Measurements from ENCODE around the gene FAR1. TPM values are rescaled to one million over a fixed set of nuclear protein-coding genes. Genes with fewer than 3 reads are reported as not detected.

FAR1 gene
- polyA plus RNA-seq, 4 donors = 19.7 to 56.3 (median 31.7) TPM

GRCh38 chr11:13702071-13702470 is 33.6 kb downstream of the FAR1 start:
- peaks cover 0 to 13% (median 0%) of the 10 kb centered on the region in 3 donors for H3K4me1 ChIP-seq (ENCODE audit: control insufficient read depth in 3 of 3, insufficient read depth in 2 of 3, low read depth in 1 of 3, low read length in 2 of 3)
- DNase-seq = no peak
- no peak for FAIRE-seq
- H3K4me3 ChIP-seq (ENCODE audit: low read depth in 1 of 3, low read length in 3 of 3) = no peak overlapping the region
- no peak overlapping the region for H3K27ac ChIP-seq (ENCODE audit: low read depth in 1 of 3, low read length in 2 of 3)
- H3K27me3 ChIP-seq (ENCODE audit: control insufficient read depth in 3 of 3, insufficient read depth in 3 of 3, low read length in 3 of 3) = no peaks in the 10 kb centered on the region
- peaks cover 0 to 8% (median 2%) of the 10 kb centered on the region in 3 donors for H3K36me3 ChIP-seq (ENCODE audit: control insufficient read depth in 3 of 3, insufficient read depth in 2 of 3, low read depth in 1 of 3, low read length in 3 of 3)
- no peaks in the 10 kb centered on the region for H3K9me3 ChIP-seq (ENCODE audit: control insufficient read depth in 2 of 2, insufficient read depth in 1 of 2, low read depth in 1 of 2, low read length in 1 of 2)

GRCh38 chr11:13705710-13706109 is 37.2 kb downstream of the FAR1 start:
- no peak for FAIRE-seq
- Histone ChIP-seq H3K4me3 (ENCODE audit: low read depth in 1 of 3, low read length in 3 of 3) (no peak overlapping the region), H3K9me3 (ENCODE audit: control insufficient read depth in 2 of 2, insufficient read depth in 1 of 2, low read depth in 1 of 2, low read length in 1 of 2) (no peaks in the 10 kb centered on the region), H3K27me3 (ENCODE audit: control insufficient read depth in 3 of 3, insufficient read depth in 3 of 3, low read length in 3 of 3) (no peaks in the 10 kb centered on the region), H3K36me3 (ENCODE audit: control insufficient read depth in 3 of 3, insufficient read depth in 2 of 3, low read depth in 1 of 3, low read length in 3 of 3) (peaks cover 0 to 11% (median 6%) of the 10 kb centered on the region in 3 donors), H3K4me1 (ENCODE audit: control insufficient read depth in 3 of 3, insufficient read depth in 2 of 3, low read depth in 1 of 3, low read length in 2 of 3) (no peaks in the 10 kb centered on the region), H3K27ac (ENCODE audit: low read depth in 1 of 3, low read length in 2 of 3) (no peak overlapping the region)
- DNase-seq = no peak

DNA sequence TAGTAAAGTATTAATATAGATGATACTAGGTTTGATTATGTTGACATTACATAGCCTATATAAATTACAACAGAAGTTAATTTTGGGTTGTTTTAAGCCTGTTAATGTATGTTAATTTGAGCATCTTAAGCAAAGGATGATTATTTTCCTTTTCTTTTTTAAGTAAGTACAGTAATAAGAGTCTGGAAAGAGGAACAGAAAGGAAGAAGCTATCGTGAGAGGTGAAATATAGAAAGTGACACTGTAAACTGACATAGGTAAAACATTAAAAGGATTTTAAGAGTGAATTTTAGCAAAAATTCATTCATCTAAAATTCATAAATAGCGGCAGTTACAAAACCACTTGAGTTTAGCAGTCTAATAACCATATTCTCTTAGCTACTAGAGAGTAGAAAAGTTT is 45.5 kb downstream of the FAR1 start:
- no peak overlapping the region for H3K27ac ChIP-seq (ENCODE audit: low read depth in 1 of 3, low read length in 2 of 3)
- H3K36me3 ChIP-seq (ENCODE audit: control insufficient read depth in 3 of 3, insufficient read depth in 2 of 3, low read depth in 1 of 3, low read length in 3 of 3) = peaks cover 2 to 12% (median 6%) of the 10 kb centered on the region in 3 donors
- no peaks in the 10 kb centered on the region for H3K9me3 ChIP-seq (ENCODE audit: control insufficient read depth in 2 of 2, insufficient read depth in 1 of 2, low read depth in 1 of 2, low read length in 1 of 2)
- DNase-seq = no peak
- WGBS, 3 donors = 92 to 96% (median 95%) methylated on average over 2 of the region's 2 CpGs
- no peak overlapping the region for H3K4me3 ChIP-seq (ENCODE audit: low read depth in 1 of 3, low read length in 3 of 3)
- no peaks in the 10 kb centered on the region for H3K4me1 ChIP-seq (ENCODE audit: control insufficient read depth in 3 of 3, insufficient read depth in 2 of 3, low read depth in 1 of 3, low read length in 2 of 3)
- FAIRE-seq = no peak
- H3K27me3 ChIP-seq (ENCODE audit: control insufficient read depth in 3 of 3, insufficient read depth in 3 of 3, low read length in 3 of 3) = no peaks in the 10 kb centered on the region

DNA sequence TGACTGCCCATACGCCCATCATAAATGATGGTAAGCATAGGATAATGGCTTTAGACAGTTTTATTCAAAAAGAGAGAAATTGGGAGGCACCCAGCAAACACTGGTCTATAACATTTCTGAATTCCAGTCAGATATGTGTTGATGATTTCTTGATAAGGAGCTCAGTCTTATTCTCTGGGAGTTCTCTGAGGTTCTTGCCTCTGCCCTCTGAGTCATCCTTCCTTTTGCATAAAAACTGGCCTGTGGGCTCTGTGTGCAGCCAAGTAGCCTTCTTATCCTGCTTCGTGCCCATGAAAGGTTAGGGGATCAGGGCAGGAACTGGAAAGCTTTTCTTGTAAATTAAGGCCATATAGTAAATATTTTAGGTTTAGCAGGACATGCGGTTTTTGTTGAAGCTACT is 48.9 kb downstream of the FAR1 start:
- no peak for FAIRE-seq
- Histone ChIP-seq H3K9me3 (ENCODE audit: control insufficient read depth in 2 of 2, insufficient read depth in 1 of 2, low read depth in 1 of 2, low read length in 1 of 2) (no peaks in the 10 kb centered on the region), H3K36me3 (ENCODE audit: control insufficient read depth in 3 of 3, insufficient read depth in 2 of 3, low read depth in 1 of 3, low read length in 3 of 3) (peaks cover 2 to 10% (median 6%) of the 10 kb centered on the region in 3 donors), H3K4me1 (ENCODE audit: control insufficient read depth in 3 of 3, insufficient read depth in 2 of 3, low read depth in 1 of 3, low read length in 2 of 3) (no peaks in the 10 kb centered on the region), H3K27ac (ENCODE audit: low read depth in 1 of 3, low read length in 2 of 3) (no peak overlapping the region), H3K4me3 (ENCODE audit: low read depth in 1 of 3, low read length in 3 of 3) (no peak overlapping the region), H3K27me3 (ENCODE audit: control insufficient read depth in 3 of 3, insufficient read depth in 3 of 3, low read length in 3 of 3) (no peaks in the 10 kb centered on the region)
- peak in 1 of 2 donors; percentile 10 for DNase-seq
- 90 to 95% (median 92%) methylated on average over 3 of the region's 3 CpGs for WGBS, 3 donors

GRCh38 chr11:13718394-13718793 is 49.9 kb downstream of the FAR1 start:
- Histone ChIP-seq H3K27ac (ENCODE audit: low read depth in 1 of 3, low read length in 2 of 3) (no peak overlapping the region), H3K27me3 (ENCODE audit: control insufficient read depth in 3 of 3, insufficient read depth in 3 of 3, low read length in 3 of 3) (no peaks in the 10 kb centered on the region), H3K36me3 (ENCODE audit: control insufficient read depth in 3 of 3, insufficient read depth in 2 of 3, low read depth in 1 of 3, low read length in 3 of 3) (peaks cover 2 to 10% (median 9%) of the 10 kb centered on the region in 3 donors), H3K4me3 (ENCODE audit: low read depth in 1 of 3, low read length in 3 of 3) (no peak overlapping the region), H3K9me3 (ENCODE audit: control insufficient read depth in 2 of 2, insufficient read depth in 1 of 2, low read depth in 1 of 2, low read length in 1 of 2) (no peaks in the 10 kb centered on the region), H3K4me1 (ENCODE audit: control insufficient read depth in 3 of 3, insufficient read depth in 2 of 3, low read depth in 1 of 3, low read length in 2 of 3) (no peaks in the 10 kb centered on the region)
- DNase-seq (no peak), FAIRE-seq (no peak)

GRCh38 chr11:13720940-13721339 is 52.5 kb downstream of the FAR1 start:
- Histone ChIP-seq H3K9me3 (ENCODE audit: control insufficient read depth in 2 of 2, insufficient read depth in 1 of 2, low read depth in 1 of 2, low read length in 1 of 2) (no peaks in the 10 kb centered on the region), H3K4me3 (ENCODE audit: low read depth in 1 of 3, low read length in 3 of 3) (no peak overlapping the region), H3K4me1 (ENCODE audit: control insufficient read depth in 3 of 3, insufficient read depth in 2 of 3, low read depth in 1 of 3, low read length in 2 of 3) (no peaks in the 10 kb centered on the region), H3K36me3 (ENCODE audit: control insufficient read depth in 3 of 3, insufficient read depth in 2 of 3, low read depth in 1 of 3, low read length in 3 of 3) (peaks cover 2 to 13% (median 6%) of the 10 kb centered on the region in 3 donors), H3K27ac (ENCODE audit: low read depth in 1 of 3, low read length in 2 of 3) (no peak overlapping the region), H3K27me3 (ENCODE audit: control insufficient read depth in 3 of 3, insufficient read depth in 3 of 3, low read length in 3 of 3) (no peaks in the 10 kb centered on the region)
- 43 to 53% (median 51%) methylated on average over 1 of the region's 1 CpG for WGBS, 3 donors
- no peak for FAIRE-seq
- no peak for DNase-seq

DNA sequence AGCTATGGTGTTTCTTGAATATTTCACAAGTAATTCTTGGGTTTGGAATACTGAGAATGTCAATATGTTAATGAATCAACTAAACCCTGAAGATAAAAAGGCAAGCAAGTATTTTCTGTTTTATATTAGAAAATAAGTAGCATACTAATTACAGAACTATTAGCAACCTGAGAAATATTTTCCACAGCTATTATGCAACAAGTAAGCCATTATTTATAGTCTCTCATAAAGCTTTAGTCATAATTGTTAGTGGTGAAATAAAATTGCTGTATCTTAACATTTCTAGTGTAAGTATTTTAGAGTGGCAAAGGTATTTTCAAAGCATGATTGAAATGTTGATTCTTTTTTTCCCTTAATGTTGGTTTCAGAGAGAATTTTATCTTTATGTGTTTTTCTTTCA is 53.3 kb downstream of the FAR1 start:
- no peak for FAIRE-seq
- Histone ChIP-seq H3K27ac (ENCODE audit: low read depth in 1 of 3, low read length in 2 of 3) (no peak overlapping the region), H3K4me3 (ENCODE audit: low read depth in 1 of 3, low read length in 3 of 3) (no peak overlapping the region), H3K36me3 (ENCODE audit: control insufficient read depth in 3 of 3, insufficient read depth in 2 of 3, low read depth in 1 of 3, low read length in 3 of 3) (peaks cover 2 to 13% (median 4%) of the 10 kb centered on the region in 3 donors), H3K27me3 (ENCODE audit: control insufficient read depth in 3 of 3, insufficient read depth in 3 of 3, low read length in 3 of 3) (no peaks in the 10 kb centered on the region), H3K9me3 (ENCODE audit: control insufficient read depth in 2 of 2, insufficient read depth in 1 of 2, low read depth in 1 of 2, low read length in 1 of 2) (no peaks in the 10 kb centered on the region), H3K4me1 (ENCODE audit: control insufficient read depth in 3 of 3, insufficient read depth in 2 of 3, low read depth in 1 of 3, low read length in 2 of 3) (no peaks in the 10 kb centered on the region)
- DNase-seq = no peak

- no peak for FAIRE-seq
- H3K9me3 ChIP-seq (ENCODE audit: control insufficient read depth in 2 of 2, insufficient read depth in 1 of 2, low read depth in 1 of 2, low read length in 1 of 2) = no peaks in the 10 kb centered on the region
- H3K4me1 ChIP-seq (ENCODE audit: control insufficient read depth in 3 of 3, insufficient read depth in 2 of 3, low read depth in 1 of 3, low read length in 2 of 3) = no peaks in the 10 kb centered on the region
- no peak overlapping the region for H3K27ac ChIP-seq (ENCODE audit: low read depth in 1 of 3, low read length in 2 of 3)
- peaks cover 2 to 7% (median 4%) of the 10 kb centered on the region in 3 donors for H3K36me3 ChIP-seq (ENCODE audit: control insufficient read depth in 3 of 3, insufficient read depth in 2 of 3, low read depth in 1 of 3, low read length in 3 of 3)
- H3K4me3 ChIP-seq (ENCODE audit: low read depth in 1 of 3, low read length in 3 of 3) = no peak overlapping the region
- WGBS, 3 donors = 91 to 100% (median 96%) methylated on average over 1 of the region's 1 CpG
- DNase-seq = no peak
- H3K27me3 ChIP-seq (ENCODE audit: control insufficient read depth in 3 of 3, insufficient read depth in 3 of 3, low read length in 3 of 3) = no peaks in the 10 kb centered on the region
These were observed 58.0 kb downstream of the FAR1 start for GRCh38 chr11:13726456-13726855.

DNA sequence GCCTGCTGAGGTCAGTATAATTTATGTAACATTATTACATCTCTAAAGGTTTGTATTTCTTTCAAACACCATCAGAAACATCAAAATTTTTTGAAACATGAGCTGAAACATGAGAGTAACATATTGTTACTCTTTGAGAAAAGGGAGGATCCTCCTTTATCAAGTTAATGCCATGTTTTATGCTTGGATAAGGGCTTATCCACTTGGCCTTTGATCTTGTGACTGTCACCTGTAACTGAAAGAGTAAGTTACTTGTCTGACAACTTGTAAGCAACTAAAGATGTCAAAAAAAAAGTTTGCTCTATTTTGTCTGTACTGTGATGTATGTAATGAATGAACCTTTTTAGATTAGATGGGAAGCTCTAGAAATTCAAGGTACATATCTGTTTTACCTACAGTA is 59.6 kb downstream of the FAR1 start:
- Histone ChIP-seq H3K27ac (ENCODE audit: low read depth in 1 of 3, low read length in 2 of 3) (no peak overlapping the region), H3K4me1 (ENCODE audit: control insufficient read depth in 3 of 3, insufficient read depth in 2 of 3, low read depth in 1 of 3, low read length in 2 of 3) (no peaks in the 10 kb centered on the region), H3K9me3 (ENCODE audit: control insufficient read depth in 2 of 2, insufficient read depth in 1 of 2, low read depth in 1 of 2, low read length in 1 of 2) (no peaks in the 10 kb centered on the region), H3K27me3 (ENCODE audit: control insufficient read depth in 3 of 3, insufficient read depth in 3 of 3, low read length in 3 of 3) (no peaks in the 10 kb centered on the region), H3K4me3 (ENCODE audit: low read depth in 1 of 3, low read length in 3 of 3) (no peak overlapping the region), H3K36me3 (ENCODE audit: control insufficient read depth in 3 of 3, insufficient read depth in 2 of 3, low read depth in 1 of 3, low read length in 3 of 3) (peaks cover 2 to 5% (median 4%) of the 10 kb centered on the region in 3 donors)
- DNase-seq = peak; percentile 7 to 49
- no peak for FAIRE-seq

All from small intestine (tissue), 7 donors.